Liver (tissue), 9 donors: ENCODE measurements around the gene MLN. TPM values are rescaled to one million over a fixed set of nuclear protein-coding genes. Genes with fewer than 3 reads are reported as not detected.

Source experiments
- DNase-seq: peaks from one replicate; pipeline ENCODE4 v3.0.0-alpha.2; 2017; ENCODE audit warnings: low spot score
- H3K27ac ChIP-seq, 2 donors: one replicate each; pipeline ENCODE4 v1.7.0; 2013; ENCODE audit warnings: inconsistent platforms in 2 of 2, low read length in 2 of 2, control low read depth in 1 of 2, low read depth in 1 of 2, mild to moderate bottlenecking in 1 of 2
- H3K27me3 ChIP-seq, 4 donors: one replicate each; pipeline versions ENCODE4 v1.6.1 to v1.7.0; 2013; ENCODE audit warnings: low read length in 3 of 4, inconsistent platforms in 1 of 4, mild to moderate bottlenecking in 1 of 4, moderate library complexity in 1 of 4; ENCODE audit not compliant: control insufficient read depth in 4 of 4, insufficient read depth in 4 of 4
- H3K36me3 ChIP-seq, 4 donors: one replicate each; pipeline versions ENCODE4 v1.6.1 to v1.7.0; 2013; ENCODE audit warnings: low read length in 3 of 4, mild to moderate bottlenecking in 3 of 4, low read depth in 1 of 4, moderate library complexity in 1 of 4; ENCODE audit not compliant: control insufficient read depth in 4 of 4, insufficient read depth in 3 of 4
- H3K4me1 ChIP-seq, 4 donors: one replicate each; pipeline versions ENCODE4 v1.6.1 to v1.7.0; 2013; ENCODE audit warnings: low read length in 3 of 4, mild to moderate bottlenecking in 3 of 4, moderate library complexity in 1 of 4; ENCODE audit not compliant: control insufficient read depth in 4 of 4, insufficient read depth in 4 of 4
- H3K4me3 ChIP-seq, 3 donors: one replicate each; pipeline versions ENCODE4 v1.6.1 to v1.7.0; 2013; ENCODE audit warnings: low read length in 3 of 3, control low read depth in 1 of 3, low read depth in 1 of 3, mild to moderate bottlenecking in 1 of 3
- H3K9ac ChIP-seq, 2 donors: one replicate each; pipeline ENCODE4 v1.7.0; 2013; ENCODE audit warnings: low read length in 2 of 2, mild to moderate bottlenecking in 2 of 2, moderate library complexity in 2 of 2, control low read depth in 1 of 2, low read depth in 1 of 2
- H3K9me3 ChIP-seq, 4 donors: one replicate each; pipeline versions ENCODE4 v1.6.1 to v1.7.0; 2013; ENCODE audit warnings: low read length in 3 of 4; ENCODE audit not compliant: control insufficient read depth in 4 of 4
- EGR1 ChIP-seq, 2 donors: IDR thresholded peaks; 2 replicates each; pipeline ENCODE4 v1.6.1; 2016 to 2018; ENCODE audit warnings: antibody characterized with exemption in 2 of 2, low read depth in 2 of 2
- FOXA1 ChIP-seq: IDR thresholded peaks from 2 replicates; pipeline ENCODE4 v1.6.1; 2016; ENCODE audit warnings: antibody characterized with exemption
- FOXA2 ChIP-seq: IDR thresholded peaks from 2 replicates; pipeline ENCODE4 v1.6.1; 2016; ENCODE audit warnings: antibody characterized with exemption
- HNF4A ChIP-seq, 2 donors: conservative IDR thresholded peaks; 2 replicates each; pipeline ENCODE4 v1.6.1; 2016; ENCODE audit warnings: antibody characterized with exemption in 2 of 2, mild to moderate bottlenecking in 2 of 2
- HNF4G ChIP-seq: IDR thresholded peaks from 2 replicates; pipeline ENCODE4 v1.6.1; 2016; ENCODE audit warnings: antibody characterized with exemption
- JUND ChIP-seq, 2 donors: IDR thresholded peaks; 2 replicates each; pipeline ENCODE4 v1.6.1; 2016; ENCODE audit warnings: antibody characterized with exemption in 2 of 2
- NR2F2 ChIP-seq: IDR thresholded peaks from 2 replicates; pipeline ENCODE4 v1.6.1; 2016; ENCODE audit warnings: antibody characterized with exemption
- RAD21 ChIP-seq, 2 donors: IDR thresholded peaks; 2 replicates each; pipeline ENCODE4 v1.6.1; 2016; ENCODE audit warnings: antibody characterized with exemption in 2 of 2, mild to moderate bottlenecking in 2 of 2
- TAF1 ChIP-seq: conservative IDR thresholded peaks from 2 replicates; pipeline ENCODE4 v1.6.1; 2016; ENCODE audit warnings: antibody characterized with exemption, mild to moderate bottlenecking
- WGBS: extraction: QIAGEN DNeasy Blood & Tissue Kit; methylation state at CpG from one replicate; pipeline ENCODE4 v1.1.7; 2013; 5-methylcytosine and 5-hydroxymethylcytosine counted together
- polyA plus RNA-seq, 2 donors: library from polyadenylated mRNA; stranded (reverse) in 1 of 2; unstranded in 1 of 2; fragments of 200-250 nt in 1 of 2; fragments of >200 nt in 1 of 2; fragmentation: Nextera tagmentation in 1 of 2; extraction: Ambion mirVana in 1 of 2; gene quantifications; one replicate each; pipeline versions ENCODE4 v1.2.1 to v1.2.3, GENCODE V29; 2013 to 2015
- total RNA-seq, 2 donors: library from RNA; depleted of rRNA; stranded (reverse); fragments of >200 nt; gene quantifications; one replicate each; pipeline ENCODE4 v1.2.3, GENCODE V29; 2014
- TF ChIP-seq, protein P1 (sequence below): fragments of 150-350 bp; IDR thresholded peaks from 2 replicates; pipeline ENCODE4 v1.5.1; 2017; ENCODE audit warnings: improper control_type of control experiment, low read depth, low read length; ENCODE audit not compliant: missing input control
- TF ChIP-seq, protein P2 (sequence below): IDR thresholded peaks from 2 replicates; pipeline ENCODE4 v1.6.1; 2016; ENCODE audit warnings: antibody characterized with exemption
- TF ChIP-seq, protein P3 (sequence below): IDR thresholded peaks from 2 replicates; pipeline ENCODE4 v1.6.1; 2016; ENCODE audit warnings: antibody characterized with exemption
- TF ChIP-seq, protein P4 (sequence below): IDR thresholded peaks from 2 replicates; pipeline ENCODE4 v1.6.1; 2016; ENCODE audit warnings: antibody characterized with exemption, mild to moderate bottlenecking
- donor health status: healthy.
- donor health status: healthy.
- donor health status: healthy.
- donor health status: healthy.
- donor health status: healthy.

MLN gene
- total and polyA plus RNA-seq, 4 donors = not detected

DNA sequence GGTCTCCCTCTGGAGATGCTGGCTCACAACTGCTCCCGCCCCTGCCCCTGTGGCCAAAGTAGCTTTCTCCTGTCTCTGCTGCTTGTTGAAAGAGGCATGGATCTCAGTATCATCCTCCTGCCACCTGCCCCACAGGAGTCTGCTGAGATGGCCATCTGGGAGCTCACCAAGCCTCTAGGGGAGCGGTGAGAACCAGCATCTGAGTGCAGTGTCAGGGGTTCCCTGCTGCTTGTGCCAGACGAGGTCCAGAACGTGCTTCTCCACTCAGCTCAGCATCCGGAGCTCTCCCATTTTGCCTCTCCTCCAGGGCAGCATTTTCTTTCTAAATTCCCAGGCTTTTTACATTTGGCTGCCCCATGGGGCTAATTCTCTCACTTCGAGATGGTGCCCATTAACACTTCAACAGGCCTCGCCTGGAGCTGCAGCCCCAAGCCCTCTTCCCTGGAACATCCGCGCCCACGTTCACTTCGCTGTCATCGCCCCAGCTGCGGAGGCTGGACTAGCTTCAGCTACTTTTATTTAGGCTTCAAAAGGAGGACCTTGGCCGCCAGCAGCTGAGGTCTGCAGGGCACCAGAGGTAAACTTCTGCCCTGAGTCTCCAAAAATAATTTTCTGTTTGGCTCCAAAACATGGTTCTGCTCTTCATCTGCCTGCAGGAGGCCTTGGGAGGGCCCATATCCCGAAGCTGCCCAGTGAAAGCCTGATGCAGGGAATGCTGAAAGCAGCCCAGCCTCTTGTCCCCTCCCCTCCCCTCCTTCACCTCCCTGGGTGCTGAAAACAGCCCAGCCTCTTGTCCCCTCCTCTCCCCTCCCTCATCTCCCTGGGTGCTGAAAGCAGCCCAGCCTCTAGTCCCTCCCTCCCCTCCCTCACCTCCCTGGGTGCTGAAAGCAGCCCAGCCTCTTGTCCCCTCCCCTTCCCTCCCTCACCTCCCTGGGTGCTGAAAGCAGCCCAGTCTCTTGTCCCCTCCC is 25.2 kb upstream of the MLN start:
- Histone ChIP-seq H3K4me3 (no peak overlapping the region), H3K27me3 (no peaks in the 10 kb centered on the region), H3K4me1 (no peaks in the 10 kb centered on the region), H3K27ac (no peak overlapping the region), H3K9ac (no peak overlapping the region), H3K9me3 (no peaks in the 10 kb centered on the region), H3K36me3 (no peaks in the 10 kb centered on the region)
- 78% methylated on average over 15 of the region's 15 CpGs for WGBS
- DNase-seq = no peak
- TF ChIP-seq, protein P1, sequence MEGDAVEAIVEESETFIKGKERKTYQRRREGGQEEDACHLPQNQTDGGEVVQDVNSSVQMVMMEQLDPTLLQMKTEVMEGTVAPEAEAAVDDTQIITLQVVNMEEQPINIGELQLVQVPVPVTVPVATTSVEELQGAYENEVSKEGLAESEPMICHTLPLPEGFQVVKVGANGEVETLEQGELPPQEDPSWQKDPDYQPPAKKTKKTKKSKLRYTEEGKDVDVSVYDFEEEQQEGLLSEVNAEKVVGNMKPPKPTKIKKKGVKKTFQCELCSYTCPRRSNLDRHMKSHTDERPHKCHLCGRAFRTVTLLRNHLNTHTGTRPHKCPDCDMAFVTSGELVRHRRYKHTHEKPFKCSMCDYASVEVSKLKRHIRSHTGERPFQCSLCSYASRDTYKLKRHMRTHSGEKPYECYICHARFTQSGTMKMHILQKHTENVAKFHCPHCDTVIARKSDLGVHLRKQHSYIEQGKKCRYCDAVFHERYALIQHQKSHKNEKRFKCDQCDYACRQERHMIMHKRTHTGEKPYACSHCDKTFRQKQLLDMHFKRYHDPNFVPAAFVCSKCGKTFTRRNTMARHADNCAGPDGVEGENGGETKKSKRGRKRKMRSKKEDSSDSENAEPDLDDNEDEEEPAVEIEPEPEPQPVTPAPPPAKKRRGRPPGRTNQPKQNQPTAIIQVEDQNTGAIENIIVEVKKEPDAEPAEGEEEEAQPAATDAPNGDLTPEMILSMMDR = no peak
- TF ChIP-seq FOXA2 (no peak), RAD21 (IDR thresholded peaks at IDR 0.05) (no peak), HNF4A (conservative IDR thresholded peaks at IDR 0.05) (no peak), TAF1 (no peak), FOXA1 (no peak), JUND (IDR thresholded peaks at IDR 0.05) (no peak)
- TF ChIP-seq, protein P2, sequence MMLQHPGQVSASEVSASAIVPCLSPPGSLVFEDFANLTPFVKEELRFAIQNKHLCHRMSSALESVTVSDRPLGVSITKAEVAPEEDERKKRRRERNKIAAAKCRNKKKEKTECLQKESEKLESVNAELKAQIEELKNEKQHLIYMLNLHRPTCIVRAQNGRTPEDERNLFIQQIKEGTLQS = no peak
- TF ChIP-seq, protein P3, sequence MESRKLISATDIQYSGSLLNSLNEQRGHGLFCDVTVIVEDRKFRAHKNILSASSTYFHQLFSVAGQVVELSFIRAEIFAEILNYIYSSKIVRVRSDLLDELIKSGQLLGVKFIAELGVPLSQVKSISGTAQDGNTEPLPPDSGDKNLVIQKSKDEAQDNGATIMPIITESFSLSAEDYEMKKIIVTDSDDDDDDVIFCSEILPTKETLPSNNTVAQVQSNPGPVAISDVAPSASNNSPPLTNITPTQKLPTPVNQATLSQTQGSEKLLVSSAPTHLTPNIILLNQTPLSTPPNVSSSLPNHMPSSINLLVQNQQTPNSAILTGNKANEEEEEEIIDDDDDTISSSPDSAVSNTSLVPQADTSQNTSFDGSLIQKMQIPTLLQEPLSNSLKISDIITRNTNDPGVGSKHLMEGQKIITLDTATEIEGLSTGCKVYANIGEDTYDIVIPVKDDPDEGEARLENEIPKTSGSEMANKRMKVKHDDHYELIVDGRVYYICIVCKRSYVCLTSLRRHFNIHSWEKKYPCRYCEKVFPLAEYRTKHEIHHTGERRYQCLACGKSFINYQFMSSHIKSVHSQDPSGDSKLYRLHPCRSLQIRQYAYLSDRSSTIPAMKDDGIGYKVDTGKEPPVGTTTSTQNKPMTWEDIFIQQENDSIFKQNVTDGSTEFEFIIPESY = no peak

DNA sequence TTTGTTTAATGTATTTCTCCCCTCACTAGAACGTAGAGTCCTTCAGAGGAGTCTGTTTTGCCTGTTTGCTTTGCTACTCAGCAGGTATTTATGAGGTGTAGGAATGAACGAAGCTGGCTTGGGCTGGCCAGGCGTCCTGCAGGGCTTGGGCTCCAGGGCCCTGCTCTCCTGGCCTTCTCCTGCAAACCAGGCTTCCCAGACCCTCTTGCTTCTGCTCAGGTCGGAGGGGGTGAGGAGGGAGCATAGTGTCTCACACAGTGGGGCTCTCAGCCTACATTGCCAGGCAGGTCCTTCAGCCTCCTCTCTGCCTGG is 24.6 kb upstream of the MLN start:
- no peak overlapping the region for H3K27ac ChIP-seq
- 68% methylated on average over 4 of the region's 4 CpGs for WGBS
- TF ChIP-seq, protein P2 = no peak
- TF ChIP-seq, protein P4, sequence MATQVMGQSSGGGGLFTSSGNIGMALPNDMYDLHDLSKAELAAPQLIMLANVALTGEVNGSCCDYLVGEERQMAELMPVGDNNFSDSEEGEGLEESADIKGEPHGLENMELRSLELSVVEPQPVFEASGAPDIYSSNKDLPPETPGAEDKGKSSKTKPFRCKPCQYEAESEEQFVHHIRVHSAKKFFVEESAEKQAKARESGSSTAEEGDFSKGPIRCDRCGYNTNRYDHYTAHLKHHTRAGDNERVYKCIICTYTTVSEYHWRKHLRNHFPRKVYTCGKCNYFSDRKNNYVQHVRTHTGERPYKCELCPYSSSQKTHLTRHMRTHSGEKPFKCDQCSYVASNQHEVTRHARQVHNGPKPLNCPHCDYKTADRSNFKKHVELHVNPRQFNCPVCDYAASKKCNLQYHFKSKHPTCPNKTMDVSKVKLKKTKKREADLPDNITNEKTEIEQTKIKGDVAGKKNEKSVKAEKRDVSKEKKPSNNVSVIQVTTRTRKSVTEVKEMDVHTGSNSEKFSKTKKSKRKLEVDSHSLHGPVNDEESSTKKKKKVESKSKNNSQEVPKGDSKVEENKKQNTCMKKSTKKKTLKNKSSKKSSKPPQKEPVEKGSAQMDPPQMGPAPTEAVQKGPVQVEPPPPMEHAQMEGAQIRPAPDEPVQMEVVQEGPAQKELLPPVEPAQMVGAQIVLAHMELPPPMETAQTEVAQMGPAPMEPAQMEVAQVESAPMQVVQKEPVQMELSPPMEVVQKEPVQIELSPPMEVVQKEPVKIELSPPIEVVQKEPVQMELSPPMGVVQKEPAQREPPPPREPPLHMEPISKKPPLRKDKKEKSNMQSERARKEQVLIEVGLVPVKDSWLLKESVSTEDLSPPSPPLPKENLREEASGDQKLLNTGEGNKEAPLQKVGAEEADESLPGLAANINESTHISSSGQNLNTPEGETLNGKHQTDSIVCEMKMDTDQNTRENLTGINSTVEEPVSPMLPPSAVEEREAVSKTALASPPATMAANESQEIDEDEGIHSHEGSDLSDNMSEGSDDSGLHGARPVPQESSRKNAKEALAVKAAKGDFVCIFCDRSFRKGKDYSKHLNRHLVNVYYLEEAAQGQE = no peak
- TF ChIP-seq FOXA1 (no peak), HNF4G (no peak), EGR1 (IDR thresholded peaks at IDR 0.05; ENCODE audit: low read depth in 2 of 2) (no peak), NR2F2 (no peak), FOXA2 (no peak)
- TF ChIP-seq, protein P3 = no peak
- no peaks in the 10 kb centered on the region for H3K27me3 ChIP-seq
- DNase-seq = no peak
- H3K36me3 ChIP-seq = no peaks in the 10 kb centered on the region
- no peaks in the 10 kb centered on the region for H3K4me1 ChIP-seq
- H3K4me3 ChIP-seq = no peak overlapping the region
- no peaks in the 10 kb centered on the region for H3K9me3 ChIP-seq
- no peak overlapping the region for H3K9ac ChIP-seq
